ENCODE measurements around the gene EGFLAM. TPM values are rescaled to one million over a fixed set of nuclear protein-coding genes. Genes with fewer than 3 reads are reported as not detected.

EGFLAM gene
- total RNA-seq, 1 experiment from 2014 or later: 0.33 TPM

- Histone ChIP-seq H3K27me3 (ENCODE audit: insufficient read depth, low read length) (no peaks in the 10 kb centered on the region), H2BK5ac (ENCODE audit: insufficient read length, low read length) (no peak overlapping the region), H3K79me2 (ENCODE audit: insufficient read depth, low read length) (no peaks in the 10 kb centered on the region), H3K4me2 (ENCODE audit: insufficient read depth, insufficient read length, low read length) (no peak overlapping the region), H2BK15ac (ENCODE audit: low read depth, low read length) (no peak overlapping the region), H3K27ac (ENCODE audit: insufficient read length, low read depth, low read length) (no peak overlapping the region), H4K5ac (ENCODE audit: insufficient read length, low read depth, low read length) (no peak overlapping the region), H3K18ac (ENCODE audit: insufficient read length, low read depth, low read length) (no peak overlapping the region), H2AK5ac (ENCODE audit: insufficient read length, low read length) (no peak overlapping the region), H3K4ac (ENCODE audit: low read depth, low read length) (no peak overlapping the region), H3K9me3 (ENCODE audit: control insufficient read depth, low read depth, low read length) (no peaks in the 10 kb centered on the region), H4K20me1 (ENCODE audit: control insufficient read depth, insufficient read depth, insufficient read length) (no peaks in the 10 kb centered on the region), H2AFZ (ENCODE audit: low read length) (no peak overlapping the region), H3K23ac (ENCODE audit: insufficient read length, low read depth, low read length) (no peak overlapping the region), H3K14ac (ENCODE audit: insufficient read depth, low read length) (no peak overlapping the region), H3K56ac (ENCODE audit: insufficient read length, low read depth, low read length) (no peak overlapping the region), H2BK20ac (ENCODE audit: low read depth, low read length, poor library complexity, severe bottlenecking) (no peak overlapping the region), H3K9ac (ENCODE audit: extremely low read depth, insufficient read length, low read length) (no peak overlapping the region), H3K79me1 (ENCODE audit: insufficient read depth, low read depth, low read length, poor library complexity, severe bottlenecking) (no peaks in the 10 kb centered on the region), H4K91ac (ENCODE audit: insufficient read length, low read depth, low read length) (no peak overlapping the region), H4K8ac (replicated peaks; ENCODE audit: insufficient read length, low read depth, low read length) (no peak overlapping the region), H3K4me1 (ENCODE audit: insufficient read depth, low read length) (no peaks in the 10 kb centered on the region; the same call in 1 of the 2 replicates), H2BK120ac (ENCODE audit: low read depth, low read length, poor library complexity, severe bottlenecking) (no peak overlapping the region), H2BK12ac (ENCODE audit: insufficient read length, low read depth, low read length) (no peak overlapping the region), H3K23me2 (ENCODE audit: insufficient read length, low read depth, low read length, poor library complexity, severe bottlenecking) (no peaks in the 10 kb centered on the region), H3T11ph (ENCODE audit: low read length) (no peak overlapping the region)
- no peaks in the 10 kb centered on the region for H3K36me3 Mint-ChIP-seq (ENCODE audit: insufficient read depth in 1 of 3, low read depth in 3 of 3)
- no peaks in the 10 kb centered on the region; the same call in 1 of the 2 replicates for H3K27me3 Mint-ChIP-seq (ENCODE audit: low read depth)
- TF ChIP-seq, protein P1, sequence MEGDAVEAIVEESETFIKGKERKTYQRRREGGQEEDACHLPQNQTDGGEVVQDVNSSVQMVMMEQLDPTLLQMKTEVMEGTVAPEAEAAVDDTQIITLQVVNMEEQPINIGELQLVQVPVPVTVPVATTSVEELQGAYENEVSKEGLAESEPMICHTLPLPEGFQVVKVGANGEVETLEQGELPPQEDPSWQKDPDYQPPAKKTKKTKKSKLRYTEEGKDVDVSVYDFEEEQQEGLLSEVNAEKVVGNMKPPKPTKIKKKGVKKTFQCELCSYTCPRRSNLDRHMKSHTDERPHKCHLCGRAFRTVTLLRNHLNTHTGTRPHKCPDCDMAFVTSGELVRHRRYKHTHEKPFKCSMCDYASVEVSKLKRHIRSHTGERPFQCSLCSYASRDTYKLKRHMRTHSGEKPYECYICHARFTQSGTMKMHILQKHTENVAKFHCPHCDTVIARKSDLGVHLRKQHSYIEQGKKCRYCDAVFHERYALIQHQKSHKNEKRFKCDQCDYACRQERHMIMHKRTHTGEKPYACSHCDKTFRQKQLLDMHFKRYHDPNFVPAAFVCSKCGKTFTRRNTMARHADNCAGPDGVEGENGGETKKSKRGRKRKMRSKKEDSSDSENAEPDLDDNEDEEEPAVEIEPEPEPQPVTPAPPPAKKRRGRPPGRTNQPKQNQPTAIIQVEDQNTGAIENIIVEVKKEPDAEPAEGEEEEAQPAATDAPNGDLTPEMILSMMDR (conservative IDR thresholded peaks at IDR 0.05): no peak
- peaks cover 18 to 22% of the 10 kb centered on the region in 2 experiments for H3K4me1 Mint-ChIP-seq
- no peak for DNase-seq
- no peak overlapping the region for H3K27ac Mint-ChIP-seq
- H3K4me3 Mint-ChIP-seq: no peak overlapping the region
- no peaks in the 10 kb centered on the region for H3K9me3 Mint-ChIP-seq
Measured at GRCh38 chr5:38284384-38284783, 26.0 kb downstream of the EGFLAM start.
